Activated B cell treated with CpG ODN at 0.5 μM for 24 hours (primary cell): ENCODE results near the gene CTNNA2. TPM values are rescaled to one million over a fixed set of nuclear protein-coding genes. Genes with fewer than 3 reads are reported as not detected.

ENCODE experiments used
- ATAC-seq: fragments of 200-7000 bp; cut with Tn5 transposase; one replicate; pipeline ENCODE4 v1.10.0; 2021; ENCODE audit warnings: low read depth, mild to moderate bottlenecking, moderate library complexity
- CTCF ChIA-PET: fragments of 350-600 bp; sonication (Branson Sonifier 250); formaldehyde crosslinking; loops from one replicate; lab custom pipeline; 2021; ENCODE audit warnings: antibody characterized with exemption; lab: Charles Lee
- POLR2A ChIA-PET: fragments of 350-600 bp; sonication (Branson Sonifier 250); formaldehyde crosslinking; loops from one replicate; lab custom pipeline; 2021; ENCODE audit warnings: antibody characterized with exemption; lab: Charles Lee
- DNase-seq: peaks from one replicate; pipeline ENCODE4 v3.0.0; 2022
- H3K27ac Mint-ChIP-seq: one replicate; pipeline ENCODE4 v1.8.0; 2020; ENCODE audit warnings: mixed read lengths
- H3K27me3 Mint-ChIP-seq: one replicate; pipeline ENCODE4 v1.8.0; 2021; ENCODE audit warnings: mixed read lengths
- H3K36me3 Mint-ChIP-seq: one replicate; pipeline ENCODE4 v1.8.0; 2021; ENCODE audit warnings: low read depth, mixed read lengths
- H3K4me1 Mint-ChIP-seq: one replicate; pipeline ENCODE4 v1.8.0; 2021; ENCODE audit warnings: mixed read lengths
- H3K4me3 Mint-ChIP-seq: one replicate; pipeline ENCODE4 v1.8.0; 2020; ENCODE audit warnings: mild to moderate bottlenecking, mixed read lengths
- H3K9me3 Mint-ChIP-seq: one replicate; pipeline ENCODE4 v1.8.0; 2020; ENCODE audit warnings: mixed read lengths
- intact Hi-C: fragments of 100-400 bp; cut with micrococcal nuclease; formaldehyde crosslinking; loops from one replicate; pipeline ENCODE4 v1.15.1; 2024
- total RNA-seq: library from RNA; stranded (reverse); gene quantifications from 2 replicates; pipeline ENCODE4 v1.2.3, GENCODE V29; 2022
- TF ChIP-seq, protein P1 (sequence below): fragments of 200-600 bp; IDR thresholded peaks from one replicate; pipeline ENCODE4 v1.8.0; 2022; ENCODE audit warnings: antibody characterized with exemption, mild to moderate bottlenecking

CTNNA2 gene
- total RNA-seq, 1 donor from 2014 or later, result not detected

DNA sequence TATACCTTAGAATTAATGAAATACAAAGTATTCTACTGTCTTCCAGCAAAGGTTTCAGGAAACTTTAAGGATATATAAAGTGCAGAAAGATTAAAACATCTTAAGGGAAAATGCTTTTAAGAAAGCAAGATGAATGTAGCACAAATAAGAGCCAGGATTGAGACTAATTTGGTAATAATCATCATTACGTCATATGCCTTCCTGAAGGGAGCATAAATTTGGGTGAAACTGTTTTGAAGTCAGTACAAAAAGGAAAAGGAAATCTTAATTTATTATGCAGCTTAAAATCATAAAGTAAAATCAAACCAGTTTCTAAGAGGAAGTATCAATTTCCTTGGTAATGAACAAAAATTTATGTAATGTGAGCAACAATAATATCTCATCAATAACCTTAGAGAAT lies 221.7 kb downstream of the CTNNA2 start:
- ATAC-seq (no peak), DNase-seq (no peak)
- Mint-ChIP-seq H3K4me1 (no peaks in the 10 kb centered on the region), H3K27ac (no peak overlapping the region), H3K27me3 (no peaks in the 10 kb centered on the region), H3K4me3 (no peak overlapping the region), H3K36me3 (no peaks in the 10 kb centered on the region), H3K9me3 (peaks cover 3% of the 10 kb centered on the region)
- POLR2A ChIA-PET, result no interaction called here
- TF ChIP-seq, protein P1, sequence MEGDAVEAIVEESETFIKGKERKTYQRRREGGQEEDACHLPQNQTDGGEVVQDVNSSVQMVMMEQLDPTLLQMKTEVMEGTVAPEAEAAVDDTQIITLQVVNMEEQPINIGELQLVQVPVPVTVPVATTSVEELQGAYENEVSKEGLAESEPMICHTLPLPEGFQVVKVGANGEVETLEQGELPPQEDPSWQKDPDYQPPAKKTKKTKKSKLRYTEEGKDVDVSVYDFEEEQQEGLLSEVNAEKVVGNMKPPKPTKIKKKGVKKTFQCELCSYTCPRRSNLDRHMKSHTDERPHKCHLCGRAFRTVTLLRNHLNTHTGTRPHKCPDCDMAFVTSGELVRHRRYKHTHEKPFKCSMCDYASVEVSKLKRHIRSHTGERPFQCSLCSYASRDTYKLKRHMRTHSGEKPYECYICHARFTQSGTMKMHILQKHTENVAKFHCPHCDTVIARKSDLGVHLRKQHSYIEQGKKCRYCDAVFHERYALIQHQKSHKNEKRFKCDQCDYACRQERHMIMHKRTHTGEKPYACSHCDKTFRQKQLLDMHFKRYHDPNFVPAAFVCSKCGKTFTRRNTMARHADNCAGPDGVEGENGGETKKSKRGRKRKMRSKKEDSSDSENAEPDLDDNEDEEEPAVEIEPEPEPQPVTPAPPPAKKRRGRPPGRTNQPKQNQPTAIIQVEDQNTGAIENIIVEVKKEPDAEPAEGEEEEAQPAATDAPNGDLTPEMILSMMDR, result no peak
- CTCF ChIA-PET, result no interaction called here
- intact Hi-C loops, result no loop called here

DNA sequence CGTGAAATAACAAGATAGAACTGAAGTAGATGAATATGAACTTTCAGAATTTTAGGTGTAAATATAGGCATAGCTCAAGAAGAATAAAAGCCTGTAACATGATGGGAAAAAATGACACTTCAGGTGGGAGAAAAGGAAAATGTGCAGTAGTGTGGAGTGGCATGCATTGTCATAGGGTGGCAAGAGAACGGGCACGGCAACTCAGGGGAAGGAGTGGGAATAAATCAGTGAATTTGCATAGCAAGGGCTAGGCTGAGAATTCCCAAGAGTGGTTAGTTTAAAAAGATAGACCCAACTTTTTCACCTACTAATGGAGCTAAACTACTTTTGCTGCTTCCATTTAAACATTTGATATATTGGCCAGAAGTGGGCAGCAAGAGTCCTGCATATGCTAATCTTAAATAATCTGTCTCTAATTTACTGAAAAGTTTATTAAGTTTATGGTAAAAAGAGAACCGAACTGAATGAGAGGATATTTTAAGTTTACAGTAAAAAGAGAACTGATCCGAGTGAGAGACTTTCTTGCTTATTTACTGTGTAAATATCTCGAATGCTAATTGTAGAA lies 228.1 kb downstream of the CTNNA2 start:
- ATAC-seq, result no peak
- intact Hi-C loops, result no loop called here
- POLR2A ChIA-PET, result no interaction called here

DNA sequence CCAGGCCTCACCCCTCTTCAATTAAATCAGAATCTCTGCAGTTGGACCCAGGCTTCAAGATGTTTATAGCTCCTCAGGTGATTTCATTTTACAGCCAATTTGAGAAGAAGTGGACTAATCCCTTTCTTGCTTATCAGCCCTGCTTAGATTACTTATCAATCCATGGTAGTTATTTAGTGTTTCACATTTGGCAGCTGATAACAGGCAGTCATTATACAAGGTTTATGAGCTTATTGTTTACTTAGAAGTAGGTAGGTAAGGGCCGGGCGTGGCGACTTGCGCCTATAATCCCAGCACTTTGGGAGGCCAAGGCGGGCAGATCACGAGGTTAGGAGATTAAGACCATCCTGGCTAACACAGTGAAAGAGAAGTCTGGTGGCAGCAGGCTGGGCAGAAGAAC lies 237.5 kb downstream of the CTNNA2 start:
- ChIA-PET POLR2A (no interaction called here), CTCF (no interaction called here)
- Mint-ChIP-seq H3K9me3 (peaks cover 8% of the 10 kb centered on the region), H3K4me1 (no peaks in the 10 kb centered on the region), H3K27ac (no peak overlapping the region), H3K36me3 (no peaks in the 10 kb centered on the region), H3K4me3 (no peak overlapping the region), H3K27me3 (no peaks in the 10 kb centered on the region)
- ATAC-seq (no peak), DNase-seq (no peak)
- intact Hi-C loops, result no loop called here
- TF ChIP-seq, protein P1, result no peak

More for the DNA sequence above, 228.1 kb downstream of the CTNNA2 start:
- DNase-seq, result no peak
- TF ChIP-seq, protein P1, result no peak
- no peak overlapping the region for H3K4me3 Mint-ChIP-seq
- no peaks in the 10 kb centered on the region for H3K4me1 Mint-ChIP-seq
- no peaks in the 10 kb centered on the region for H3K27me3 Mint-ChIP-seq
- H3K9me3 Mint-ChIP-seq, result peaks cover 3% of the 10 kb centered on the region
- H3K27ac Mint-ChIP-seq, result no peak overlapping the region
- no peaks in the 10 kb centered on the region for H3K36me3 Mint-ChIP-seq
- CTCF ChIA-PET, result no interaction called here

DNA sequence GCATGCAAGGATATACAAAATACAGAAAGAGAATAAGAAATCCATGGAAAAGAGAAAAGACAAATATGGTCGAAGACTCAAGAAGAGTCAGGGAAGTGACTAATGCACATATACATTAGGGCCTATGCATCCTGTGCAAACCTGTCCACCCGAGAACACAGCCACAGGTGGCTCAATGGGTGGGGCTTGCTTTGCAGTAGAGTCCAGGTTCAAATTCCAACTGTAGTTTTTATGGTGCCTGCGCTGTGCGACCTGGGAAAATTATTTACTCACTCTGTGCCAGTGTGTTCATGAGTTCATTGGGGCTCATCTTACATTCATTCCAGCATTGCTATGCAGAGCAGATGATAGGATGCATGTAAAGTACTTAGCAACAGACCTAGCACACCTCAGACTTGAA lies 244.7 kb downstream of the CTNNA2 start:
- intact Hi-C loops, result no loop called here
- Mint-ChIP-seq H3K9me3 (peaks cover 9% of the 10 kb centered on the region), H3K36me3 (no peaks in the 10 kb centered on the region), H3K27me3 (no peaks in the 10 kb centered on the region), H3K27ac (no peak overlapping the region), H3K4me3 (no peak overlapping the region), H3K4me1 (no peaks in the 10 kb centered on the region)
- DNase-seq (no peak), ATAC-seq (no peak)
- ChIA-PET POLR2A (no interaction called here), CTCF (no interaction called here)
- TF ChIP-seq, protein P1, result no peak

DNA sequence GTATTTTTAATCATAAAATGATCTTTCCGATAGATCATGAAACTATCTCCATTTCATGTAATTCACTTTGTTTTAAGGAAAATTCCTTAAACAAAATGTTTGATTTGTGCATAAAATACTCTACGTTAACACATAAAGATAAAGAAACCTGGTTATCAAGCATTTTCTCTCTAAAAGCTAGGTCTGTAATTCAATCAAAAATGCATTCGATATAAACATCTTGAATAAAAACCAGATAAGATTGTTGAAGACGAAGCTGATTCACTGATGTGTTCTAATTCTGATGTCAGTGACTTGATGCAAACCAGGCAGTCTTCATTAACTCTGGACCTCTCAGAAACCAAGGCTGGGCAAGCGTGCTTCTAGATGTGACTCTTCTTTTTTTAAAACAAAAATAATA lies 245.2 kb downstream of the CTNNA2 start:
- no peaks in the 10 kb centered on the region for H3K36me3 Mint-ChIP-seq
- H3K4me1 Mint-ChIP-seq, result no peaks in the 10 kb centered on the region
- CTCF ChIA-PET, result no interaction called here
- DNase-seq (no peak), ATAC-seq (no peak)
- TF ChIP-seq, protein P1, result no peak
- H3K27me3 Mint-ChIP-seq, result no peaks in the 10 kb centered on the region
- no peak overlapping the region for H3K27ac Mint-ChIP-seq
- intact Hi-C loops, result no loop called here
- POLR2A ChIA-PET, result no interaction called here
- H3K4me3 Mint-ChIP-seq, result no peak overlapping the region
- H3K9me3 Mint-ChIP-seq, result peaks cover 9% of the 10 kb centered on the region
